OCI-LY3 (cell line): ENCODE data around the gene ERC1.

Source experiments
- H2AFZ ChIP-seq: fragments of 200-600, 300-600 bp; shearing (Covaris generic); 2 replicates; pipeline ENCODE4 v1.6.0; 2014; ENCODE audit warnings: antibody characterized with exemption, low read depth, low read length
- H3K27ac ChIP-seq: fragments of 200-600, 300-600 bp; sonication (generic); 2 replicates; pipeline ENCODE4 v1.5.1; 2014; ENCODE audit warnings: mild to moderate bottlenecking, low read length, moderate library complexity, mixed read lengths
- H3K27me3 ChIP-seq: fragments of 200-600, 300-600 bp; sonication (generic); 2 replicates; pipeline ENCODE4 v1.6.1; 2014; ENCODE audit warnings: low read depth, low read length, mixed read lengths
- H3K36me3 ChIP-seq: fragments of 200-600, 300-600 bp; sonication (generic); replicated peaks from 2 replicates; pipeline ENCODE3; 2014; ENCODE audit warnings: low read depth, low read length, mixed read lengths
- H3K4me1 ChIP-seq: fragments of 300-600, 200-600 bp; sonication (generic); 2 replicates; pipeline ENCODE4 v1.6.1; 2014; ENCODE audit warnings: low read length, mixed read lengths
- H3K4me2 ChIP-seq: fragments of 200-600, 300-600 bp; sonication (generic); 2 replicates; pipeline ENCODE4 v1.6.1; 2014; ENCODE audit warnings: low read length, mixed read lengths
- H3K4me3 ChIP-seq: fragments of 300-600, 200-600 bp; sonication (generic); 2 replicates; pipeline ENCODE4 v1.5.1; 2014; ENCODE audit warnings: antibody characterized with exemption, mild to moderate bottlenecking, low read length, moderate library complexity
- H3K79me2 ChIP-seq: fragments of 300-600, 200-600 bp; shearing (Covaris generic); 2 replicates; pipeline ENCODE4 v1.6.1; 2014; ENCODE audit warnings: mild to moderate bottlenecking, low read length, mixed read lengths
- H3K9ac ChIP-seq: fragments of 300-600, 200-600 bp; shearing (Covaris generic); 2 replicates; pipeline ENCODE4 v1.6.0; 2014; ENCODE audit warnings: mild to moderate bottlenecking, low read length, moderate library complexity
- H3K9me3 ChIP-seq: fragments of 200-600, 300-600 bp; shearing (Covaris generic); 2 replicates; pipeline ENCODE4 v1.6.1; 2014; ENCODE audit warnings: low read length, mixed read lengths; ENCODE audit not compliant: insufficient read depth
- H4K20me1 ChIP-seq: fragments of 200-600, 300-600 bp; sonication (generic); 2 replicates; pipeline ENCODE4 v1.6.1; 2016; ENCODE audit warnings: low read length, mixed read lengths; ENCODE audit not compliant: insufficient read depth
- EZH2phosphoT487 ChIP-seq: fragments of 200-600 bp; shearing (Covaris generic); IDR thresholded peaks from 2 replicates; pipeline ENCODE4 v1.6.1; 2018; ENCODE audit warnings: antibody characterized with exemption, mixed run types, low read depth
- TF ChIP-seq, protein P1 (sequence below): fragments of 200-600, 300-600 bp; sonication (generic); IDR thresholded peaks from 2 replicates; pipeline ENCODE4 v1.5.1; 2014; ENCODE audit warnings: antibody characterized with exemption, low read length, low read depth

Gene ERC1

DNA sequence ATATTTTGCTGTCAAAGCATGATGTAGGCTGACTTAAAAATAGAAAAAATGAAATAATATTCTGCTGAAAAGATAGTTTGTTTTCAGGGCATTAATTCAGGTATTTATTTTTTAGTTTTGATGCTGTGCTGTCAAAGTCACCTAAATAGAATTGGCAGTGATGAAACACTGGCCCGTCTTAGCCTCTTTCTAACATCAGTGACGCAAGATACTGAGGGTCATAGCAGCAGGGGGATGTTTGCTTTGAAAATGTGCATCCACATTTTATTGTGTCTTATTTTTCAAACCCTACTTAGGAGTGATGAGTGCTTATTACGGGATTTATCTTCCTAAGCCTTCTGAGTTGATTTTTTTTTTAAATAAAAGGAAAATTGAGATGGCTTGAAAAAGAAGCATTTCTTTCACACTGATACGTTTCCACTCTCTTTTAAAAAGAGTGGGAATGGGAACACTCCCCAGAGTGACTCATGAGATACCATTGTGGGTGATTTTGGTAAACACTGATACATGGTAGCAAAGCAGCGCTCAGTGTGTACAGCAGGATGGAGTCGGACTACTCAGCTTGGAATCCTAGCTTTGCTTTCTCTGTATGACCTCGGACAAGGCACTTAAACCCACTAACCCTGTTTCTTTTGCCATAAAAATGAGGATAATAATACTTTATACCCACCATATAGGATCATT lies 290.8 kb downstream of the ERC1 start:
- no peaks in the 10 kb centered on the region for H3K79me2 ChIP-seq

GRCh38 chr12:1282670-1283315 lies 291.8 kb downstream of the ERC1 start:
- TF ChIP-seq EZH2phosphoT487, result no peak
- TF ChIP-seq, protein P1, sequence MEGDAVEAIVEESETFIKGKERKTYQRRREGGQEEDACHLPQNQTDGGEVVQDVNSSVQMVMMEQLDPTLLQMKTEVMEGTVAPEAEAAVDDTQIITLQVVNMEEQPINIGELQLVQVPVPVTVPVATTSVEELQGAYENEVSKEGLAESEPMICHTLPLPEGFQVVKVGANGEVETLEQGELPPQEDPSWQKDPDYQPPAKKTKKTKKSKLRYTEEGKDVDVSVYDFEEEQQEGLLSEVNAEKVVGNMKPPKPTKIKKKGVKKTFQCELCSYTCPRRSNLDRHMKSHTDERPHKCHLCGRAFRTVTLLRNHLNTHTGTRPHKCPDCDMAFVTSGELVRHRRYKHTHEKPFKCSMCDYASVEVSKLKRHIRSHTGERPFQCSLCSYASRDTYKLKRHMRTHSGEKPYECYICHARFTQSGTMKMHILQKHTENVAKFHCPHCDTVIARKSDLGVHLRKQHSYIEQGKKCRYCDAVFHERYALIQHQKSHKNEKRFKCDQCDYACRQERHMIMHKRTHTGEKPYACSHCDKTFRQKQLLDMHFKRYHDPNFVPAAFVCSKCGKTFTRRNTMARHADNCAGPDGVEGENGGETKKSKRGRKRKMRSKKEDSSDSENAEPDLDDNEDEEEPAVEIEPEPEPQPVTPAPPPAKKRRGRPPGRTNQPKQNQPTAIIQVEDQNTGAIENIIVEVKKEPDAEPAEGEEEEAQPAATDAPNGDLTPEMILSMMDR, result no peak
- peaks cover 12% of the 10 kb centered on the region for H3K4me1 ChIP-seq
- no peaks in the 10 kb centered on the region for H3K79me2 ChIP-seq

More for the DNA sequence above, 290.8 kb downstream of the ERC1 start:
- H3K9me3 ChIP-seq, result no peaks in the 10 kb centered on the region
- no peak overlapping the region for H3K4me3 ChIP-seq
- H2AFZ ChIP-seq, result no peak overlapping the region
- no peak overlapping the region for H3K4me2 ChIP-seq
- no peaks in the 10 kb centered on the region for H3K27me3 ChIP-seq
- H4K20me1 ChIP-seq, result no peaks in the 10 kb centered on the region
- no peak overlapping the region for H3K9ac ChIP-seq
- H3K4me1 ChIP-seq, result peaks cover 21% of the 10 kb centered on the region
- no peak for TF ChIP-seq EZH2phosphoT487
- TF ChIP-seq, protein P1, result no peak
- no peak overlapping the region for H3K27ac ChIP-seq
- H3K36me3 ChIP-seq, result no peaks in the 10 kb centered on the region

GRCh38 chr12:1283316-1283715 lies 292.3 kb downstream of the ERC1 start:
- no peak overlapping the region for H3K27ac ChIP-seq
- no peak overlapping the region for H3K4me2 ChIP-seq
- no peak for TF ChIP-seq EZH2phosphoT487
- TF ChIP-seq, protein P1, result no peak
- no peak overlapping the region for H2AFZ ChIP-seq
- H3K79me2 ChIP-seq, result no peaks in the 10 kb centered on the region
- no peaks in the 10 kb centered on the region for H3K27me3 ChIP-seq
- no peak overlapping the region for H3K4me3 ChIP-seq
- H3K36me3 ChIP-seq, result no peaks in the 10 kb centered on the region
- no peak overlapping the region for H3K9ac ChIP-seq
- H3K9me3 ChIP-seq, result no peaks in the 10 kb centered on the region
- H3K4me1 ChIP-seq, result peaks cover 7% of the 10 kb centered on the region
- no peaks in the 10 kb centered on the region for H4K20me1 ChIP-seq

More at GRCh38 chr12:1282670-1283315, 291.8 kb downstream of the ERC1 start:
- Histone ChIP-seq H3K27me3 (no peaks in the 10 kb centered on the region), H2AFZ (no peak overlapping the region), H3K4me2 (no peak overlapping the region), H3K36me3 (no peaks in the 10 kb centered on the region), H3K27ac (no peak overlapping the region), H3K9me3 (no peaks in the 10 kb centered on the region), H3K9ac (no peak overlapping the region), H4K20me1 (no peaks in the 10 kb centered on the region), H3K4me3 (no peak overlapping the region)

- Histone ChIP-seq H3K36me3 (no peaks in the 10 kb centered on the region), H3K27me3 (no peaks in the 10 kb centered on the region), H3K9ac (no peak overlapping the region), H3K27ac (no peak overlapping the region), H4K20me1 (no peaks in the 10 kb centered on the region), H3K79me2 (no peaks in the 10 kb centered on the region), H3K4me2 (no peak overlapping the region), H3K4me1 (peaks cover 1% of the 10 kb centered on the region; the same call in 1 of the 2 replicates), H2AFZ (no peak overlapping the region), H3K4me3 (no peak overlapping the region), H3K9me3 (no peaks in the 10 kb centered on the region)
- TF ChIP-seq, protein P1, result no peak
- TF ChIP-seq EZH2phosphoT487, result no peak
Observed at GRCh38 chr12:1284611-1285010, 293.6 kb downstream of the ERC1 start.
